IPS-15b (cell line): ENCODE data around the gene KCTD10.

Experiments used
- H3K27me3 ChIP-seq: one replicate; pipeline ENCODE4 v1.6.1; 2013; ENCODE audit warnings: low read length; ENCODE audit not compliant: control insufficient read depth, insufficient read depth
- H3K36me3 ChIP-seq: one replicate; pipeline ENCODE4 v1.6.1; 2013; ENCODE audit warnings: low read length; ENCODE audit not compliant: control insufficient read depth, insufficient read depth
- H3K4me1 ChIP-seq: one replicate; pipeline ENCODE4 v1.6.1; 2013; ENCODE audit warnings: mild to moderate bottlenecking, low read length; ENCODE audit not compliant: control insufficient read depth, insufficient read depth
- H3K4me3 ChIP-seq: one replicate; pipeline ENCODE4 v1.5.1; 2013; ENCODE audit warnings: low read depth, low read length
- H3K9ac ChIP-seq: one replicate; pipeline ENCODE4 v1.6.1; 2013; ENCODE audit warnings: low read depth, mild to moderate bottlenecking, low read length
- H3K9me3 ChIP-seq: one replicate; pipeline ENCODE4 v1.6.1; 2013; ENCODE audit warnings: mild to moderate bottlenecking, low read length; ENCODE audit not compliant: control insufficient read depth, insufficient read depth

Gene KCTD10

GRCh38 chr12:109455706-109456105, 21.4 kb downstream of the KCTD10 start:
- Histone ChIP-seq H3K4me3 (no peak overlapping the region), H3K4me1 (peaks cover 31% of the 10 kb centered on the region), H3K27me3 (no peaks in the 10 kb centered on the region), H3K36me3 (peaks cover 34% of the 10 kb centered on the region), H3K9ac (no peak overlapping the region), H3K9me3 (no peaks in the 10 kb centered on the region)

- Histone ChIP-seq H3K27me3 (no peaks in the 10 kb centered on the region), H3K9ac (no peak overlapping the region), H3K4me1 (peaks cover 4% of the 10 kb centered on the region), H3K4me3 (no peak overlapping the region), H3K36me3 (peaks cover 40% of the 10 kb centered on the region), H3K9me3 (no peaks in the 10 kb centered on the region)
Measured at GRCh38 chr12:109452489-109452888, 24.6 kb downstream of the KCTD10 start.

- no peaks in the 10 kb centered on the region for H3K27me3 ChIP-seq
- no peak overlapping the region for H3K9ac ChIP-seq
- no peak overlapping the region for H3K4me3 ChIP-seq
- H3K4me1 ChIP-seq: no peaks in the 10 kb centered on the region
- no peaks in the 10 kb centered on the region for H3K9me3 ChIP-seq
- H3K36me3 ChIP-seq: peaks cover 43% of the 10 kb centered on the region
Measured at GRCh38 chr12:109451400-109451799, 25.7 kb downstream of the KCTD10 start.

GRCh38 chr12:109450980-109451379, 26.1 kb downstream of the KCTD10 start:
- H3K9ac ChIP-seq: no peak overlapping the region
- no peak overlapping the region for H3K4me3 ChIP-seq
- H3K27me3 ChIP-seq: no peaks in the 10 kb centered on the region
- no peaks in the 10 kb centered on the region for H3K4me1 ChIP-seq
- peaks cover 38% of the 10 kb centered on the region for H3K36me3 ChIP-seq
- H3K9me3 ChIP-seq: no peaks in the 10 kb centered on the region

GRCh38 chr12:109449845-109450532, 27.1 kb downstream of the KCTD10 start:
- Histone ChIP-seq H3K36me3 (peaks cover 36% of the 10 kb centered on the region), H3K9me3 (no peaks in the 10 kb centered on the region), H3K4me1 (no peaks in the 10 kb centered on the region), H3K4me3 (no peak overlapping the region), H3K9ac (no peak overlapping the region), H3K27me3 (no peaks in the 10 kb centered on the region)

GRCh38 chr12:109448707-109449390, 28.3 kb downstream of the KCTD10 start:
- H3K27me3 ChIP-seq: no peaks in the 10 kb centered on the region

GRCh38 chr12:109448272-109448671, 28.8 kb downstream of the KCTD10 start:
- H3K9ac ChIP-seq: no peak overlapping the region
- no peaks in the 10 kb centered on the region for H3K27me3 ChIP-seq
- H3K9me3 ChIP-seq: no peaks in the 10 kb centered on the region
- peaks cover 30% of the 10 kb centered on the region for H3K36me3 ChIP-seq
- H3K4me3 ChIP-seq: no peak overlapping the region
- no peaks in the 10 kb centered on the region for H3K4me1 ChIP-seq

More at GRCh38 chr12:109448707-109449390, 28.3 kb downstream of the KCTD10 start:
- no peaks in the 10 kb centered on the region for H3K9me3 ChIP-seq
- H3K36me3 ChIP-seq: peaks cover 36% of the 10 kb centered on the region
- no peaks in the 10 kb centered on the region for H3K4me1 ChIP-seq
- no peak overlapping the region for H3K9ac ChIP-seq
- no peak overlapping the region for H3K4me3 ChIP-seq

GRCh38 chr12:109447482-109447881, 29.6 kb downstream of the KCTD10 start:
- Histone ChIP-seq H3K4me1 (no peaks in the 10 kb centered on the region), H3K9me3 (no peaks in the 10 kb centered on the region), H3K36me3 (peaks cover 28% of the 10 kb centered on the region), H3K27me3 (no peaks in the 10 kb centered on the region), H3K9ac (no peak overlapping the region), H3K4me3 (no peak overlapping the region)

GRCh38 chr12:109446869-109447268, 30.2 kb downstream of the KCTD10 start:
- no peaks in the 10 kb centered on the region for H3K27me3 ChIP-seq
- H3K36me3 ChIP-seq: peaks cover 24% of the 10 kb centered on the region

GRCh38 chr12:109445191-109445609, 31.9 kb downstream of the KCTD10 start:
- H3K4me1 ChIP-seq: no peaks in the 10 kb centered on the region
- H3K9me3 ChIP-seq: no peaks in the 10 kb centered on the region
- no peaks in the 10 kb centered on the region for H3K27me3 ChIP-seq
- H3K9ac ChIP-seq: no peak overlapping the region
- peaks cover 9% of the 10 kb centered on the region for H3K36me3 ChIP-seq
- H3K4me3 ChIP-seq: no peak overlapping the region

More at GRCh38 chr12:109446869-109447268, 30.2 kb downstream of the KCTD10 start:
- no peak overlapping the region for H3K4me3 ChIP-seq
- H3K4me1 ChIP-seq: no peaks in the 10 kb centered on the region
- H3K9me3 ChIP-seq: no peaks in the 10 kb centered on the region
- H3K9ac ChIP-seq: no peak overlapping the region

- no peaks in the 10 kb centered on the region for H3K27me3 ChIP-seq
- H3K9me3 ChIP-seq: no peaks in the 10 kb centered on the region
- H3K9ac ChIP-seq: no peak overlapping the region
- no peak overlapping the region for H3K4me3 ChIP-seq
- H3K4me1 ChIP-seq: no peaks in the 10 kb centered on the region
- peaks cover 8% of the 10 kb centered on the region for H3K36me3 ChIP-seq
Measured at GRCh38 chr12:109444259-109444658, 32.8 kb downstream of the KCTD10 start.

- Histone ChIP-seq H3K4me3 (no peak overlapping the region), H3K9ac (no peak overlapping the region), H3K9me3 (no peaks in the 10 kb centered on the region), H3K36me3 (peaks cover 8% of the 10 kb centered on the region), H3K4me1 (no peaks in the 10 kb centered on the region), H3K27me3 (no peaks in the 10 kb centered on the region)
Measured at GRCh38 chr12:109443794-109444193, 33.3 kb downstream of the KCTD10 start.
